Activated T-cell treated with anti-CD3 and anti-CD28 coated beads, Interleukin-2, amount 50 U/mL, for 24 hours (primary cell): ENCODE results near the gene PWWP2B.
A peak's percentile ranks its signal among the peaks of the same experiment; 100 is the strongest.

ENCODE experiments used
- DNase-seq: peaks from one replicate; pipeline ENCODE4 v3.0.0-alpha.2; 2020
- H3K27ac Mint-ChIP-seq: 2 replicates; pipeline ENCODE4 v1.8.0; 2020; ENCODE audit warnings: mild to moderate bottlenecking, mixed read lengths
- H3K27me3 Mint-ChIP-seq: 2 replicates; pipeline ENCODE4 v1.8.0; 2020; ENCODE audit warnings: mixed read lengths
- H3K36me3 Mint-ChIP-seq: 2 replicates; pipeline ENCODE4 v1.8.0; 2020; ENCODE audit warnings: low read depth, mixed read lengths
- H3K4me1 Mint-ChIP-seq: 2 replicates; pipeline ENCODE4 v1.8.0; 2020; ENCODE audit warnings: low read depth, mixed read lengths
- H3K4me3 Mint-ChIP-seq: 2 replicates; pipeline ENCODE4 v1.8.0; 2020; ENCODE audit warnings: mild to moderate bottlenecking, moderate library complexity, mixed read lengths
- H3K9me3 Mint-ChIP-seq: 2 replicates; pipeline ENCODE4 v1.8.0; 2020; ENCODE audit warnings: mixed read lengths

Gene PWWP2B

DNA sequence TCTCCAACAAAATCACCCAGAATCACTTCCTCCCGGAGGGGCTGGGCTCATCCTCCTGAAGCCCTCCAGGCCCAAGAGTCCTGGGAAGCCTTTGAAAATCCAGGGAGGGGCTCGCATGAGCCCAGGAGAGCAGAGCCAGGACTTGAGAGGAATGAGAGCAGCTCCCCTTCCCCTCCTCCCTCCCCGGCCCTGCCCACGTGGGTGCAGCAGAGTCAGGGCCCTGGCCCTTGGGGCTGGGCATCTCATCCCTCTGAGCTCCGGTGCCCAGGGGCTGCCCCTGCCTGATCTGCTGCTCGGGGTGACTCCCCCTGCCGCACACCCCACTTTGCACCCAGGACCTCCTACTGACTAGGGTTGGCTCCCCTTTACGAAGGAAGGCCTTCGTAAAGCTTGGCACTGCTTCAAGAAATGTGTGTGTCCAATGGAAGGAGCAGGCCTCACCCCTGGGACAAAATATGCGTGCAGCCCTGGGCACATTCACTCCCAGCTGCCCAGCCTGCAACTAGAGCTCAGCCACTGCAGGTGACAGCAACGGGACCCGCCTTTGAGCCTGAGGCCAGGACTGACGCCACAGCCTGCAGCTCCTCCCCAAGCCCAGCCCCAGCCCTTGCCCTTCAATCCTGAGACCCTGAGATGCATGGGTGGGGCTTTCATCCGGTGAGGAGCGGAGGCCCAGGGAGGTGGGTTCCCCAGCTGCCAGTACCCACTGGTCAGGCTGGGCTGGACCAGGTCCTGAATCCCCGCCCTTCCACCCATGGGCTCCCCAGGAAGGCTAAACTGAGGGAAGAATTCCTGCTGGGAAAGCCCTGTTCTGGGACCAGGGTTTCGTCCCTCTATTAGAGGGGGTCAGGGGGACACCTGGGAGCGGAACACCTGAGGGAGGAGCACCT, 21.8 kb downstream of the PWWP2B start:
- Mint-ChIP-seq H3K27me3 (no peaks in the 10 kb centered on the region), H3K36me3 (no peaks in the 10 kb centered on the region), H3K9me3 (no peaks in the 10 kb centered on the region), H3K4me1 (peaks cover 28% of the 10 kb centered on the region), H3K27ac (no peak overlapping the region), H3K4me3 (no peak overlapping the region)
- DNase-seq, result no peak

GRCh38 chr10:132419538-132420468, 22.8 kb downstream of the PWWP2B start:
- Mint-ChIP-seq H3K27me3 (no peaks in the 10 kb centered on the region), H3K27ac (no peak overlapping the region), H3K9me3 (no peaks in the 10 kb centered on the region), H3K36me3 (no peaks in the 10 kb centered on the region), H3K4me1 (peaks cover 28% of the 10 kb centered on the region), H3K4me3 (no peak overlapping the region)
- no peak for DNase-seq

GRCh38 chr10:132420469-132420980, 23.5 kb downstream of the PWWP2B start:
- H3K4me1 Mint-ChIP-seq, result peaks cover 28% of the 10 kb centered on the region
- H3K27ac Mint-ChIP-seq, result no peak overlapping the region

GRCh38 chr10:132420981-132421846, 24.2 kb downstream of the PWWP2B start:
- Mint-ChIP-seq H3K9me3 (no peaks in the 10 kb centered on the region), H3K27ac (peak overlapping the region; percentile 67), H3K27me3 (no peaks in the 10 kb centered on the region), H3K4me1 (peaks cover 28% of the 10 kb centered on the region), H3K36me3 (no peaks in the 10 kb centered on the region), H3K4me3 (no peak overlapping the region)
- DNase-seq, result peak; percentile 54

More at GRCh38 chr10:132420469-132420980, 23.5 kb downstream of the PWWP2B start:
- H3K27me3 Mint-ChIP-seq, result no peaks in the 10 kb centered on the region
- no peak for DNase-seq
- H3K4me3 Mint-ChIP-seq, result no peak overlapping the region
- no peaks in the 10 kb centered on the region for H3K36me3 Mint-ChIP-seq
- H3K9me3 Mint-ChIP-seq, result no peaks in the 10 kb centered on the region

- Mint-ChIP-seq H3K36me3 (no peaks in the 10 kb centered on the region), H3K4me1 (peaks cover 28% of the 10 kb centered on the region), H3K9me3 (no peaks in the 10 kb centered on the region), H3K27me3 (no peaks in the 10 kb centered on the region), H3K27ac (peak overlapping the region; percentile 81), H3K4me3 (no peak overlapping the region)
- DNase-seq, result no peak
Observed at GRCh38 chr10:132421847-132422751, 25.1 kb downstream of the PWWP2B start.

GRCh38 chr10:132422903-132423825, 26.2 kb downstream of the PWWP2B start:
- Mint-ChIP-seq H3K27ac (peak overlapping the region; percentile 81), H3K36me3 (no peaks in the 10 kb centered on the region), H3K9me3 (no peaks in the 10 kb centered on the region), H3K27me3 (no peaks in the 10 kb centered on the region), H3K4me1 (peaks cover 28% of the 10 kb centered on the region), H3K4me3 (no peak overlapping the region)
- no peak for DNase-seq

GRCh38 chr10:132423966-132424861, 27.2 kb downstream of the PWWP2B start:
- Mint-ChIP-seq H3K4me3 (no peak overlapping the region), H3K9me3 (no peaks in the 10 kb centered on the region), H3K4me1 (peaks cover 28% of the 10 kb centered on the region), H3K27me3 (no peaks in the 10 kb centered on the region), H3K27ac (no peak overlapping the region), H3K36me3 (no peaks in the 10 kb centered on the region)
- no peak for DNase-seq

GRCh38 chr10:132425029-132425756, 28.2 kb downstream of the PWWP2B start:
- no peak for DNase-seq
- H3K36me3 Mint-ChIP-seq, result no peaks in the 10 kb centered on the region
- H3K4me3 Mint-ChIP-seq, result no peak overlapping the region
- H3K4me1 Mint-ChIP-seq, result peaks cover 24% of the 10 kb centered on the region
- H3K27me3 Mint-ChIP-seq, result no peaks in the 10 kb centered on the region
- no peak overlapping the region for H3K27ac Mint-ChIP-seq
- no peaks in the 10 kb centered on the region for H3K9me3 Mint-ChIP-seq

DNA sequence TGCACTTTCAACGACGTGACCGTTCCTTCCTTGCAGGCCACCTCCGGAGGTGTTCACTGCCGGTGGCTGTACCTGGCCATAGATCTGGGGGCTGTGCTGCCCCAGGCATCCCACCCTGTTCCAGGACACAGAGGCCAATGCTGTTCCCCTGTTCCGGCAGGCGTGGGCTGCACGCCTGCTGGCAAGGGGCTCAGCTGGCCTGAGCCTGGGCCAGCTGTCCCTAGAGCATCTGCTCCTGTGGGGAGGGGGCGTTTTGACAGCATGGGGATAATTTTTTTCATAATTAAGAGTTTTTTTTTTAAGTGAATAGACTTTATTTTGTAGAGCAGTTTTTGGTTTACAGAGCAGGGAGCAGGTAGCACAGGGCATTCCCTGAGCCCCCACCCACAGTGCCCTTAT, 28.8 kb downstream of the PWWP2B start:
- no peaks in the 10 kb centered on the region for H3K9me3 Mint-ChIP-seq
- H3K4me3 Mint-ChIP-seq, result no peak overlapping the region
- H3K36me3 Mint-ChIP-seq, result no peaks in the 10 kb centered on the region
- H3K27ac Mint-ChIP-seq, result no peak overlapping the region
- no peaks in the 10 kb centered on the region for H3K27me3 Mint-ChIP-seq
- peaks cover 23% of the 10 kb centered on the region for H3K4me1 Mint-ChIP-seq
- DNase-seq, result no peak

GRCh38 chr10:132427006-132427771, 30.2 kb downstream of the PWWP2B start:
- Mint-ChIP-seq H3K27me3 (no peaks in the 10 kb centered on the region), H3K27ac (no peak overlapping the region), H3K36me3 (no peaks in the 10 kb centered on the region), H3K9me3 (no peaks in the 10 kb centered on the region), H3K4me3 (no peak overlapping the region), H3K4me1 (peaks cover 11% of the 10 kb centered on the region)
- no peak for DNase-seq

GRCh38 chr10:132427939-132428367, 31.0 kb downstream of the PWWP2B start:
- Mint-ChIP-seq H3K4me1 (peaks cover 5% of the 10 kb centered on the region), H3K36me3 (no peaks in the 10 kb centered on the region), H3K9me3 (no peaks in the 10 kb centered on the region), H3K4me3 (no peak overlapping the region), H3K27me3 (no peaks in the 10 kb centered on the region), H3K27ac (no peak overlapping the region)
- DNase-seq, result no peak
